Naive thymus-derived CD4-positive, alpha-beta T cell (primary cell): ENCODE measurements around the gene MMD. TPM values are rescaled to one million over a fixed set of nuclear protein-coding genes. Genes with fewer than 3 reads are reported as not detected.
"Not testable (repeated sequence)": the region's sequence is repeated elsewhere in the genome, so short reads cannot be mapped to it uniquely, and the experiment has no call there.

Experiments
- ATAC-seq: fragments of 150-1000 bp; cut with Tn5 transposase; 2 replicates; pipeline ENCODE4 v1.10.0; 2021; ENCODE audit warnings: mild to moderate bottlenecking, moderate library complexity
- CTCF ChIA-PET: fragments of 350-600 bp; sonication (Branson Sonifier 250); formaldehyde crosslinking; loops from one replicate; lab custom pipeline; 2021; ENCODE audit warnings: antibody characterized with exemption; lab: Charles Lee
- POLR2A ChIA-PET: fragments of 350-600 bp; sonication (Branson Sonifier 250); formaldehyde crosslinking; loops from one replicate; lab custom pipeline; 2021; ENCODE audit warnings: antibody characterized with exemption, inconsistent platforms; lab: Charles Lee
- DNase-seq, 9 donors: peaks; one replicate each; pipeline versions ENCODE4 v3.0.0 to v3.0.0-alpha.2; 2020 to 2022; ENCODE audit warnings: mixed read lengths in 1 of 9
- H3K27ac ChIP-seq: one replicate; pipeline ENCODE4 v1.7.0; 2013; ENCODE audit warnings: mild to moderate bottlenecking, low read depth, low read length, moderate library complexity
- H3K27me3 ChIP-seq, 2 donors: one replicate each; pipeline ENCODE4 v1.7.0; 2013; ENCODE audit warnings: low read length in 2 of 2, mild to moderate bottlenecking in 2 of 2, moderate library complexity in 2 of 2; ENCODE audit not compliant: control insufficient read depth in 2 of 2, insufficient read depth in 2 of 2
- H3K36me3 ChIP-seq, 3 experiments: 1 replicate in 2 of 3; 2 replicates in 1 of 3; pipeline ENCODE4 v1.7.0; 2013; ENCODE audit warnings: low read length in 3 of 3, mild to moderate bottlenecking in 3 of 3, moderate library complexity in 1 of 3; ENCODE audit not compliant: insufficient read depth in 3 of 3, control insufficient read depth in 2 of 3
- H3K4me1 ChIP-seq, 2 donors: one replicate each; pipeline ENCODE4 v1.7.0; 2013; ENCODE audit warnings: low read length in 2 of 2, mild to moderate bottlenecking in 2 of 2, moderate library complexity in 1 of 2; ENCODE audit not compliant: control insufficient read depth in 2 of 2, insufficient read depth in 2 of 2
- H3K4me3 ChIP-seq: 2 replicates; pipeline ENCODE4 v1.7.0; 2013; ENCODE audit warnings: mild to moderate bottlenecking, low read length
- H3K9me3 ChIP-seq, 3 experiments: 1 replicate in 2 of 3; 2 replicates in 1 of 3; pipeline ENCODE4 v1.7.0; 2013; ENCODE audit warnings: low read length in 3 of 3; ENCODE audit not compliant: control insufficient read depth in 2 of 3
- H3K27ac Mint-ChIP-seq, 9 donors: one replicate each; pipeline ENCODE4 v1.8.0; 2020 to 2022; ENCODE audit warnings: mixed read lengths in 9 of 9, mild to moderate bottlenecking in 8 of 9, moderate library complexity in 5 of 9, inconsistent platforms in 2 of 9
- H3K27me3 Mint-ChIP-seq, 5 donors: one replicate each; pipeline ENCODE4 v1.8.0; 2021 to 2022; ENCODE audit warnings: mixed read lengths in 5 of 5, mild to moderate bottlenecking in 1 of 5
- H3K36me3 Mint-ChIP-seq, 5 donors: one replicate each; pipeline ENCODE4 v1.8.0; 2020 to 2022; ENCODE audit warnings: mixed read lengths in 5 of 5, mild to moderate bottlenecking in 3 of 5, inconsistent platforms in 1 of 5
- H3K4me1 Mint-ChIP-seq, 7 donors: one replicate each; pipeline ENCODE4 v1.8.0; 2020 to 2022; ENCODE audit warnings: mixed read lengths in 7 of 7, mild to moderate bottlenecking in 3 of 7, inconsistent platforms in 1 of 7
- H3K4me3 Mint-ChIP-seq, 10 donors: one replicate each; pipeline ENCODE4 v1.8.0; 2020 to 2022; ENCODE audit warnings: mild to moderate bottlenecking in 10 of 10, mixed read lengths in 10 of 10, moderate library complexity in 6 of 10, inconsistent platforms in 2 of 10
- H3K9me3 Mint-ChIP-seq, 11 donors: one replicate each; pipeline ENCODE4 v1.8.0; 2020 to 2022; ENCODE audit warnings: mixed read lengths in 11 of 11, mild to moderate bottlenecking in 4 of 11, inconsistent platforms in 1 of 11, moderate library complexity in 1 of 11
- intact Hi-C, 2 donors: fragments of 100-400 bp; cut with micrococcal nuclease; formaldehyde crosslinking; loops; one replicate each; pipeline ENCODE4 v1.15.1; 2023
- polyA plus RNA-seq, 2 donors: library from polyadenylated mRNA; unstranded; fragments of 300-500 nt; fragmentation: Illumina TruSeq; gene quantifications; one replicate each; pipeline ENCODE4 v1.2.3, GENCODE V29; 2021
- total RNA-seq, 6 experiments: library from RNA in 5 of 6; stranded (reverse) in 5 of 6; gene quantifications; 1 replicate in 5 of 6; 2 replicates in 1 of 6; pipeline ENCODE4 v1.2.3 and lab custom pipeline; 2021 to 2026

The MMD gene
- total and polyA plus RNA-seq, 7 experiments from 2014 or later: 5.2 to 35.3 (median 11.2) TPM

- H3K9me3 Mint-ChIP-seq: peaks cover 0 to 5% (median 0%) of the 10 kb centered on the region in 11 donors
- peaks cover 0 to 3% of the 10 kb centered on the region in 2 donors for H3K4me1 ChIP-seq
- H3K27ac ChIP-seq: no peak overlapping the region
- H3K9me3 ChIP-seq: no peaks in the 10 kb centered on the region
- H3K4me3 ChIP-seq: no peak overlapping the region
- ChIA-PET POLR2A (interaction anchor here (0.8 to 1.1 kb wide), 2 partner anchors 14 to 1175 kb away, joined by 3 read pairs; no protein-coding TSS in a partner anchor), CTCF (no interaction called here)
- intact Hi-C loops: no loop called here
- H3K27me3 ChIP-seq: no peaks in the 10 kb centered on the region
- H3K27me3 Mint-ChIP-seq: peaks cover 7 to 9% (median 8%) of the 10 kb centered on the region in 5 donors
- no peaks in the 10 kb centered on the region for H3K36me3 ChIP-seq
- no peak overlapping the region for H3K27ac Mint-ChIP-seq
- peaks cover 9 to 32% (median 11%) of the 10 kb centered on the region in 7 donors for H3K4me1 Mint-ChIP-seq
- no peaks in the 10 kb centered on the region for H3K36me3 Mint-ChIP-seq
- DNase-seq: no peak
- no peak for ATAC-seq
- H3K4me3 Mint-ChIP-seq: no peak overlapping the region
Measured at GRCh38 chr17:55432358-55433028, 10.9 kb upstream of the MMD start.

DNA sequence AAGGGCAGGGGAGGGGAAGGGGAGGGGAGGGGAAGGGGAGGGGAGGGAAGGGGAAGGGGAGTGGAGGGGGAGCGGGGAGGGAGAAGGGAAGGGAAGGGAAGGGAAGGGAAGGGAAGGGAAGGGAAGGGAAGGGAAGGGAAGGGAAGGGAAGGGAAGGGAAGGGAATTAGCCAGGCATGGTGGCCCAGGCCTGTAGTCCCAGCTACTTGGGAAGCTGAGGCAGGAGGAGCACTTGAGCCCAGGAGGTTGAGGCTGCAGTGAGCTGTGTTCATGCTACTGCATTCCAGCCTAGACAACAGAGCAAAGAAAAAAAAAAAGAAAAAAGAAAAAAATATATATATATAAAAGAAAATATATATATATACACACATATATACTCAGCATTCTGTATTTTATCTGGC lies 10.3 kb upstream of the MMD start:
- H3K4me1 ChIP-seq, intact Hi-C loops, H3K9me3 ChIP-seq, H3K27ac ChIP-seq, H3K36me3 ChIP-seq, H3K27me3 ChIP-seq, DNase-seq, H3K27ac Mint-ChIP-seq, H3K4me3 Mint-ChIP-seq, H3K36me3 Mint-ChIP-seq, ATAC-seq, CTCF ChIA-PET, H3K4me3 ChIP-seq, H3K9me3 Mint-ChIP-seq: not testable (repeated sequence)
- Mint-ChIP-seq H3K27me3 (peaks cover 6 to 11% (median 7%) of the 10 kb centered on the region in 5 donors), H3K4me1 (peaks cover 9 to 29% (median 11%) of the 10 kb centered on the region in 7 donors)
- POLR2A ChIA-PET: interaction anchor here (0.8 kb wide), 1 partner anchor 1176 kb away, joined by 3 read pairs; no protein-coding TSS in a partner anchor

DNA sequence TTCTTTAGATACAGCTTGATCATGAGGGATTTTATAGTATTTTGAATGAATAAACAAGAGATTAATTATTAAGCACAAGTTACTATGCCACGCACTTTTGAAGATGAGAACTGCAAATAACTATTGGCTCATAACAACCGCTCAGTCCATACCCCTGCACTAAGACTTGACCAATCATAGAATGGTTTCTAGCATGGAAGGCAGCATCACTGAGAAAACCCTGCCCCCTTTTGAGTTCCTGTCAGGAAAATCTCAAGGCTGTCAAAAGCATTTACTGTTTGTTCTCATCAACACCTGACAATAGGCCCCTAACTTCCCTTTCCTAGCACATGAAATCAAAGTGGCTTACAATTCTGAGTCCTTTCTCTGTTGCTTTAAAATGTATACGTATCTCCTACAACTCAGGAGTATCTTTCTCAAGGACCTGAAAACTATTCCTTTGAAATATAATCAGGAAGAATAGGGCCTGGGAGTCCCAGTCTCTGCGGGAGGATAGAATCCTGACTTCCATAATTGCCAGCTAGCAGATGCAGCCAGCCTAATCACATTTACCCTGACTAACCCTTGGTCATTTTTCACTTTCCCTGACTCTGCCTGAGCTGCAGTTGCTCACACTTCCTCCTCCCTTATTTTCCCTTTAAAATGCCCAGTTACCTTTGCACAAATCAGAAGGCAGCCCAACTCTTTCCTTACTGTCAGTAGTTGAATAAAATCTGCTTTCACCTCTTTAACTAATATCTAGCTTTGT lies 9.1 kb upstream of the MMD start:
- Histone ChIP-seq H3K27me3 (no peaks in the 10 kb centered on the region), H3K4me3 (no peak overlapping the region), H3K4me1 (peaks cover 0 to 3% of the 10 kb centered on the region in 2 donors), H3K9me3 (no peaks in the 10 kb centered on the region), H3K27ac (no peak overlapping the region), H3K36me3 (no peaks in the 10 kb centered on the region)
- DNase-seq: no peak
- Mint-ChIP-seq H3K36me3 (no peaks in the 10 kb centered on the region), H3K4me1 (peaks cover 9 to 26% (median 11%) of the 10 kb centered on the region in 7 donors), H3K27ac (no peak overlapping the region), H3K4me3 (no peak overlapping the region), H3K9me3 (peaks cover 0 to 5% (median 0%) of the 10 kb centered on the region in 11 donors), H3K27me3 (peaks cover 8 to 20% (median 14%) of the 10 kb centered on the region in 5 donors)
- ChIA-PET CTCF (no interaction called here), POLR2A (no interaction called here)
- intact Hi-C loops: no loop called here
- ATAC-seq: no peak

GRCh38 chr17:55427587-55427882 lies 5.9 kb upstream of the MMD start:
- Histone ChIP-seq H3K4me3 (no peak overlapping the region), H3K36me3 (no peaks in the 10 kb centered on the region), H3K9me3 (no peaks in the 10 kb centered on the region), H3K27ac (no peak overlapping the region), H3K27me3 (no peaks in the 10 kb centered on the region), H3K4me1 (peaks cover 0 to 3% of the 10 kb centered on the region in 2 donors)
- intact Hi-C loops: loop anchor here in 1 of 2 donors (10.0 kb wide), 1 partner anchor 1827 kb away; the partner anchor contains the start of gene MSI2
- no peak for DNase-seq
- Mint-ChIP-seq H3K4me3 (no peak overlapping the region), H3K9me3 (peaks cover 0 to under 1% (median 0%) of the 10 kb centered on the region in 11 donors), H3K36me3 (no peaks in the 10 kb centered on the region), H3K27ac (no peak overlapping the region), H3K4me1 (peaks cover 4 to 9% (median 6%) of the 10 kb centered on the region in 7 donors), H3K27me3 (peaks cover 14 to 41% (median 26%) of the 10 kb centered on the region in 5 donors)
- no peak for ATAC-seq
- ChIA-PET CTCF (no interaction called here), POLR2A (no interaction called here)

GRCh38 chr17:55426851-55427586 lies 5.4 kb upstream of the MMD start:
- H3K4me3 ChIP-seq: no peak overlapping the region
- ChIA-PET POLR2A (interaction anchor here (0.7 kb wide), 1 partner anchor 8 kb away, joined by 4 read pairs; no protein-coding TSS in a partner anchor), CTCF (no interaction called here)
- H3K27ac Mint-ChIP-seq: no peak overlapping the region
- H3K27me3 Mint-ChIP-seq: peaks cover 14 to 43% (median 26%) of the 10 kb centered on the region in 5 donors
- no peak for DNase-seq
- no peaks in the 10 kb centered on the region for H3K27me3 ChIP-seq
- no peaks in the 10 kb centered on the region for H3K9me3 Mint-ChIP-seq
- no peak overlapping the region for H3K4me3 Mint-ChIP-seq
- no peaks in the 10 kb centered on the region for H3K36me3 ChIP-seq
- H3K4me1 Mint-ChIP-seq: peaks cover 0 to 7% (median 4%) of the 10 kb centered on the region in 7 donors
- intact Hi-C loops: loop anchor here in 1 of 2 donors (10.0 kb wide), 1 partner anchor 1828 kb away; the partner anchor contains the start of gene MSI2
- H3K36me3 Mint-ChIP-seq: no peaks in the 10 kb centered on the region
- no peaks in the 10 kb centered on the region for H3K9me3 ChIP-seq
- H3K4me1 ChIP-seq: peaks cover 0 to 3% of the 10 kb centered on the region in 2 donors
- no peak for ATAC-seq
- no peak overlapping the region for H3K27ac ChIP-seq

- H3K27me3 Mint-ChIP-seq: peaks cover 14 to 43% (median 26%) of the 10 kb centered on the region in 5 donors
- POLR2A ChIA-PET: no interaction called here
- H3K9me3 Mint-ChIP-seq: no peaks in the 10 kb centered on the region
- Histone ChIP-seq H3K27ac (no peak overlapping the region), H3K27me3 (no peaks in the 10 kb centered on the region), H3K9me3 (no peaks in the 10 kb centered on the region), H3K36me3 (peaks cover 0 to 8% (median 0%) of the 10 kb centered on the region in 3 experiments), H3K4me3 (no peak overlapping the region), H3K4me1 (peaks cover under 1 to 10% of the 10 kb centered on the region in 2 donors)
- peaks cover 6 to 13% (median 10%) of the 10 kb centered on the region in 7 donors for H3K4me1 Mint-ChIP-seq
- H3K36me3 Mint-ChIP-seq: peaks cover 0 to 2% (median 0%) of the 10 kb centered on the region in 5 donors
- CTCF ChIA-PET: no interaction called here
- DNase-seq (no peak), ATAC-seq (no peak)
- H3K27ac Mint-ChIP-seq: no peak overlapping the region
- H3K4me3 Mint-ChIP-seq: no peak overlapping the region
- intact Hi-C loops: loop anchor here (5.0 to 10.0 kb wide), 7 partner anchors 83 to 1830 kb away; partner anchors contain the start of genes AKAP1 (in 1 of the 2), C17orf67 (in 1 of the 2), DGKE (in 1 of the 2) and MSI2 (in 1 of the 2)
Measured at GRCh38 chr17:55424893-55425540, 3.4 kb upstream of the MMD start.
